SK-N-MC (cell line): ENCODE measurements around the gene NCOA1.

Source experiments
- EZH2 ChIP-seq: fragments of 200-600 bp; sonication (generic); IDR thresholded peaks from one replicate; pipeline ENCODE4 v1.6.1; 2017; ENCODE audit warnings: antibody characterized with exemption
- POLR2AphosphoS5 ChIP-seq: IDR thresholded peaks from 2 replicates; pipeline ENCODE4 v1.6.1; 2012; ENCODE audit warnings: mild to moderate bottlenecking, low read depth, low read length, borderline replicate concordance

DNA sequence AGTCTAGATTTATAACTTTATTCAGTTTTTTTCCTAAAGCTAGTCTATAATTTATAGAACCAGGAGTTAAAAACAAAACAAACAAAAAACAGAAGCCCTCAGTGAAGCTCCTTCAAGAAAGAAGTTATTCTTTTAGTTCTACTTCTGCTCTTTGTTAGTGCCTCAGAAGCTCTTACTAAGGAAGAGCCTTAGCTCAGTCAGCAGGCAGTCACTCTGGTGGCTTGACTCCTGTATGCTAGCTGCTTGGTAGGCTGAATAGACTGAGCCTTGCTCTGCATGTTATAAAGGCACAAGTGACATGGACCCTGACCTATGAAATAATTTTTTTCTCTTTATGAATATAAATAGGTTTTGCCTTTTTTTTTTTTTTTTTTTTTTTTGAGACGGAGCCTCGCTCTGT is 24.8 kb downstream of the NCOA1 start:
- TF ChIP-seq POLR2AphosphoS5 (no peak), EZH2 (no peak)
